Fibroblast of lung (primary cell): ENCODE results near the gene MRGPRF.

Experiments
- CTCF ChIP-seq, 2 donors: IDR thresholded peaks in 1 of 2; conservative IDR thresholded peaks in 1 of 2; 1 replicate in 1 of 2; 2 replicates in 1 of 2; pipeline ENCODE4 v1.5.1; 2011 to 2012; ENCODE audit warnings: low read length in 2 of 2, control low read depth in 1 of 2, inconsistent platforms in 1 of 2, low read depth in 1 of 2, mild to moderate bottlenecking in 1 of 2
- EZH2 ChIP-seq: IDR thresholded peaks from 2 replicates; pipeline ENCODE4 v1.5.1; 2012; ENCODE audit warnings: low read length, control low read depth, mild to moderate bottlenecking; ENCODE audit errors: missing control alignments

GRCh38 chr11:68994894-68995285 is 18.2 kb downstream of the MRGPRF start:
- TF ChIP-seq CTCF (conservative IDR thresholded peaks at IDR 0.05 in 1 of 2, IDR thresholded peaks at IDR 0.05 in 1 of 2; ENCODE audit: low read depth in 1 of 2, low read length in 2 of 2) (no peak), EZH2 (no peak)
